GM12873 (cell line): Measurements from ENCODE around the gene RGS12.

Experiments
- TF ChIP-seq, protein P1 (sequence below): IDR thresholded peaks from 2 replicates; pipeline ENCODE4 v1.5.1; 2012; ENCODE audit warnings: low read depth, mild to moderate bottlenecking, moderate library complexity, low read length, control low read depth; ENCODE audit not compliant: insufficient read depth; ENCODE audit errors: missing control alignments

RGS12 gene

DNA sequence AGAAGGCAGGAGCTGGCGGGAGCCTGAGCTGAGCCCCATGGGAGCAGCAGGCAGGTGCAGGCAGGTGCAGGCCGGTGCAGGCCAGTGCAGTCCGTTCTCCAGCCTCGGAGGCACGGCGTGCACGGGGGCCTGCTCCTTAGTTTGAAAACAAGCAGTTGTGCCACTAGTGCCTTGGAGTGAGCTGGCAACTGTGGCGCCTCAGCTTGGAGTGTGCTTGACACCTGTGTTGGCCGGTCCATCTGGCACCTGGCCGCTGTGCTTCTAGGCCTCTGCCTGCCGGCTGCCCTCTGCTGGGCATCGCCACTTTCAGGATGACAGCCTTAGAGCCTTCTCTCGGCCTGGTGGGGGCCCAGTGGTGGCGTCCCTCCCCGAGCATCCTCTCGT is 47.9 kb downstream of the RGS12 start:
- TF ChIP-seq, protein P1, sequence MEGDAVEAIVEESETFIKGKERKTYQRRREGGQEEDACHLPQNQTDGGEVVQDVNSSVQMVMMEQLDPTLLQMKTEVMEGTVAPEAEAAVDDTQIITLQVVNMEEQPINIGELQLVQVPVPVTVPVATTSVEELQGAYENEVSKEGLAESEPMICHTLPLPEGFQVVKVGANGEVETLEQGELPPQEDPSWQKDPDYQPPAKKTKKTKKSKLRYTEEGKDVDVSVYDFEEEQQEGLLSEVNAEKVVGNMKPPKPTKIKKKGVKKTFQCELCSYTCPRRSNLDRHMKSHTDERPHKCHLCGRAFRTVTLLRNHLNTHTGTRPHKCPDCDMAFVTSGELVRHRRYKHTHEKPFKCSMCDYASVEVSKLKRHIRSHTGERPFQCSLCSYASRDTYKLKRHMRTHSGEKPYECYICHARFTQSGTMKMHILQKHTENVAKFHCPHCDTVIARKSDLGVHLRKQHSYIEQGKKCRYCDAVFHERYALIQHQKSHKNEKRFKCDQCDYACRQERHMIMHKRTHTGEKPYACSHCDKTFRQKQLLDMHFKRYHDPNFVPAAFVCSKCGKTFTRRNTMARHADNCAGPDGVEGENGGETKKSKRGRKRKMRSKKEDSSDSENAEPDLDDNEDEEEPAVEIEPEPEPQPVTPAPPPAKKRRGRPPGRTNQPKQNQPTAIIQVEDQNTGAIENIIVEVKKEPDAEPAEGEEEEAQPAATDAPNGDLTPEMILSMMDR, result no peak

DNA sequence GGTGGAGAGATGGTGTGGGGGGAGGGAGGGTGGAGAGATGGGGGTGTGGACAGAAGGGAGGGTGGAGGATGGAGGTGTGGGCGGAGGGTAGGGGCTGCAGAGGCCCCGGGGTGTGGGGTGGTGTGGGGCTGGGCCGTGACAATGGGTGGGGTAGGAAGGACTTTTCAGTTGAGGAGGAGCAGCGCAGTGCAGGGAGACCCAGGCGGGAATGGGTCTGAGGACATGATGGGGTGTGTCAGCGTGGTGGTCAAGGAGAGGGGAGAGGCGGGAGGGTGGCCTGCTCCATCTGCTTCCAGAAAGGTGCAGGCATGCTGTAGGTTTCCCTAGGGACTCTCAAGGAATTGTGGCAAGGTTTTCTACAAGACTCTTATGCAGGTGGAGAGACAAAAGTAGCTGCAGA is 48.9 kb downstream of the RGS12 start:
- TF ChIP-seq, protein P1, result no peak

DNA sequence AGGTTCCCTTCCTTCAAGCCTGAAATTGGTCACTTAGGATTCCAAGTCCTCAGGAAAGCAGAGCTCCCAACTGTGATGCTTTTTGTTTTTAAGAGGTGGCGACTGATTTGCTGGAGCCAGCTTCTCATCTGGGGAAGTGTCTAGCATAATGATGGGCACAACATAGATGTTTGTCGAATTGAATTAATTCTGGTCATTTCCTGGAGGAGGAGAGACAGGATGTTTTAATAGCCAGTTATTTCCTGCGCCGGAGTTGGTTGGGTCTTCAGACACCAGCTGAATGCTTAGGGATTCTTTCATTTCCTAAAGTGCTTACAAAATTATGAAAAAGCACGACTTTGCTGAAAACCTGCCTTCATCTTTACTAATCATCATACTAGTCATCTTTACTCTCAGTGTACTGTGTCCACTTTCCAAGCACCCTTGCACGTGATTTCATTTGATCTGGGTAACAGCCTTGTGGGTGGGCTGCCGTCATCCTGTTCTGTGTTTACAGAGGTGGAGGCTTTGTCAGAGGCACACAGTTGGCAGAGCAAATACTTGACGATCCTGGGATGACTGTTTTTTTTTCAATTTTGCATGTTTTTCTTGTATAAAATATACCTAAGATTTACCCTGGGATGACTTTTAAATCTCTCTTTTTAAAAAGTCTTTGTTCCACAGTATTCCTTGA is 49.5 kb downstream of the RGS12 start:
- TF ChIP-seq, protein P1, result no peak
